AG04449 (cell line): ENCODE results near the gene TIGD6.
A peak's percentile ranks its signal among the peaks of the same experiment; 100 is the strongest.

Experiments
- CTCF ChIA-PET: fragments of 350-600 bp; formaldehyde crosslinking; extraction: SDS; loops from one replicate; lab custom pipeline; 2021; ENCODE audit warnings: antibody characterized with exemption; lab: Yijun Ruan, JAX
- POLR2A ChIA-PET: fragments of 400-600, 350-600 bp; formaldehyde crosslinking; extraction: SDS; loops from one replicate; lab custom pipeline; 2020; ENCODE audit warnings: antibody characterized with exemption, inconsistent platforms; lab: Yijun Ruan, JAX
- DNase-seq: peaks from one replicate; pipeline ENCODE4 v3.0.0-alpha.2; 2010; ENCODE audit warnings: low read depth, low spot score
- H3K4me3 ChIP-seq: 2 replicates; pipeline ENCODE4 v1.5.1; 2011; ENCODE audit warnings: low read depth, mild to moderate bottlenecking, control low read depth, low read length
- TF ChIP-seq, protein P1 (sequence below): IDR thresholded peaks from one replicate; pipeline ENCODE4 v1.5.1; 2011; ENCODE audit warnings: mild to moderate bottlenecking, moderate library complexity, low read length, control low read depth, inconsistent platforms; ENCODE audit not compliant: insufficient read depth; ENCODE audit errors: missing control alignments

The TIGD6 gene

DNA sequence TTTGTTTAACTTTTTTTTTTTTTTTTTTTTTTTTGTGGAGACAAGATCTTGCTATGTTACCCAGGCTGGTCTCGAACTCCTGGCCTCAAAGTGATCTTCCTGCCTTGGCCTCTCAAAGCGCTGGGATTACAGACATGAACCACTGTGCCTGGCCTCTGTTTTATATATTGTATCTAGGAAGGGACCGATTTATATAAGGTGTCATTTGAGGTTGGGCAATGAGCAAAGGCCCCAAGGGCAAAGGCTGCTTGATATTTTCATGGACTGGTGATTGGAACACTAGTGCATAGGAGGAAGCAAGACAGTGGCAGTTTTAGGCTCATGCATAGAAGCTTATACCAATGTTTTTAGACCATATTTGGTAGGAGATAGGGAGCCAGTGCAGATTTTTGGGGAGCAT is 36.7 kb downstream of the TIGD6 start:
- POLR2A ChIA-PET, result no interaction called here
- CTCF ChIA-PET, result interaction anchor here (0.9 to 14.3 kb wide), 9 partner anchors 11 to 327 kb away, joined by 3 to 429 read pairs (median 4); no protein-coding TSS in a partner anchor

DNA sequence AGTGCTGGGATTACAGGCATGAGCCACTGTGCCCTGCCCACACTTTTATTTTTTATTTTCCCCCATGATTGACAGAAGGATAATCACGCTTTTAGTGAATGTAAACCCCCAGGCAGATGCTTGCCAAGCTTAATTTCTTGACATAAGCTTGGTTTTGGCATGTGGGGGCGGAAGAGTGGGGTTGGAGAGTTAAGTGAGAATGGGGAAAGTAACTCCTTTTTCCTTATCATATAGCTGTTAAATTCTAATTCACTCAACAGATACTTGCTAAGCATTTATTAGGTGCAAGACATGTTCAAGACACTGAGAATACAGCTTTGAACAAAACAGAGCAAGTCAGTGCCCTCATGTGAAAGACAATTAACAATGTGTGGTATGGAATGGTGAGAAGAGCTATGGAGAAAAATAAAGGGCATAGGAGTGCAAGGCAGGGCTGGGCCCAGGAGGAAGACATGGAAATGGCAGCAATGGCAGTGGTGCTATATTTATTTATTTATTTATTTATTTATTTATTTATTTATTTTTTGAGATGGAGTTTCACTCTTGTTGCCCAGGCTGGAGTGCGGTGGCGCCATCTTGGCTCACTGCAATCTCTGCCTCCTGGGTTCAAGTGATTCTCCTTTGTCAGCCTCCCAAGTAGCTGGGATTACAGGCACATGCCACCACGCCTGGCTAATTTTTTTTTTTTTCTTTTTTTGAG is 37.7 kb downstream of the TIGD6 start:
- H3K4me3 ChIP-seq, result no peak overlapping the region
- TF ChIP-seq, protein P1, sequence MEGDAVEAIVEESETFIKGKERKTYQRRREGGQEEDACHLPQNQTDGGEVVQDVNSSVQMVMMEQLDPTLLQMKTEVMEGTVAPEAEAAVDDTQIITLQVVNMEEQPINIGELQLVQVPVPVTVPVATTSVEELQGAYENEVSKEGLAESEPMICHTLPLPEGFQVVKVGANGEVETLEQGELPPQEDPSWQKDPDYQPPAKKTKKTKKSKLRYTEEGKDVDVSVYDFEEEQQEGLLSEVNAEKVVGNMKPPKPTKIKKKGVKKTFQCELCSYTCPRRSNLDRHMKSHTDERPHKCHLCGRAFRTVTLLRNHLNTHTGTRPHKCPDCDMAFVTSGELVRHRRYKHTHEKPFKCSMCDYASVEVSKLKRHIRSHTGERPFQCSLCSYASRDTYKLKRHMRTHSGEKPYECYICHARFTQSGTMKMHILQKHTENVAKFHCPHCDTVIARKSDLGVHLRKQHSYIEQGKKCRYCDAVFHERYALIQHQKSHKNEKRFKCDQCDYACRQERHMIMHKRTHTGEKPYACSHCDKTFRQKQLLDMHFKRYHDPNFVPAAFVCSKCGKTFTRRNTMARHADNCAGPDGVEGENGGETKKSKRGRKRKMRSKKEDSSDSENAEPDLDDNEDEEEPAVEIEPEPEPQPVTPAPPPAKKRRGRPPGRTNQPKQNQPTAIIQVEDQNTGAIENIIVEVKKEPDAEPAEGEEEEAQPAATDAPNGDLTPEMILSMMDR, result no peak
- ChIA-PET POLR2A (no interaction called here), CTCF (interaction anchor here (1.0 to 14.3 kb wide), 22 partner anchors 9 to 326 kb away, joined by 3 to 429 read pairs (median 5); no protein-coding TSS in a partner anchor)
- DNase-seq, result no peak

More for the DNA sequence above, 36.7 kb downstream of the TIGD6 start:
- DNase-seq, result no peak
- H3K4me3 ChIP-seq, result no peak overlapping the region
- TF ChIP-seq, protein P1, result no peak

DNA sequence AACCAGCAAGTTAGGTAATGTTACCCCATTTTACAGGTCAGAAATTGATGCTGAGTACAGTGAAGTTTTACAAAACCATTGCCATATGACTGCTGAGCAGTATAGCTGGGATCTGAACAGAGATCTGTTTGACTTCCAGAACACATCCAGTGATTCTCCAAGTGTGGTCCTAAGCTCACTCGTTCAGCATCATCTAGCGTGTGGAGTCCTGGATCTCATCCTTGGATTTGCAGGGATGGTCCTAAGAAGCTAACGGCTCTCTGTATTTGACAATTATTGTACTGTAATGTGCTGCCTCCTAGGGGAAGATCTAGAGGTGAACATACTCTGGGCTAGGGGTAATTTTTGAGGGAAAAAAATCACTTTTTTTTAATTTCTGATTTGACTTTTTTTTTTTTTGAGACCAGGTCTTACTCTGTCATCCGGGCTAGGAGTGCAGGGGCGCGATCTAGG is 38.5 kb downstream of the TIGD6 start:
- H3K4me3 ChIP-seq, result peak overlapping the region; percentile 8; the same call in 1 of the 2 replicates
- DNase-seq, result no peak
- POLR2A ChIA-PET, result no interaction called here
- TF ChIP-seq, protein P1, result peak; percentile 38
- CTCF ChIA-PET, result interaction anchor here (0.6 to 14.3 kb wide), 29 partner anchors 8 to 325 kb away, joined by 3 to 429 read pairs (median 5); no protein-coding TSS in a partner anchor

DNA sequence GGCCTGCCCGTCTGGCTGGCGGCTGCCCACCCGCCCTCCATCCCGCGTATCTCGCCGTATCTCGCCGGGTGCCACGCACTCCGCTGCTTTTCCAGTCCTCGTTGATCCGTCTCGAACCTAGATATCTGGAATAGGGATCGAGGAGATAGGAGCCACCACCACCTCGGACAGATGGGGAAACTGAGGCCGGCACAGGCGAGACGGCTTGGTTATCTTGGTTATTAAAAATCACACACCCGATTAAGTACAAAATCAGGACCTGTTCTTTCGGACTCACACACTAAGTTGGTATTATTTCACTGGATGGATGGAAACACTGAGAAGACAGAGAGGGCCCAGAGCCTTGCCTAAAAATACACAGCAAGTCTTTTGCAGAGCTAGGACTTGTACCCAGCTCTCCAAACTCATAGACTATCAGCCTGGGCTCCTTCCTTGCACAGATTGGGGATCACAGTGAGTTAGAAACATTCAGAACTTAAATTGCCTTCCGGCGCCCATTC is 39.2 kb downstream of the TIGD6 start:
- TF ChIP-seq, protein P1, result no peak
- ChIA-PET POLR2A (interaction anchor here (1.2 to 1.9 kb wide), 3 partner anchors 22 to 108 kb away, joined by 4 to 5 read pairs (median 4); partner anchors contain the start of genes HMGXB3 and TIGD6), CTCF (interaction anchor here (0.8 to 14.3 kb wide), 28 partner anchors 8 to 324 kb away, joined by 3 to 429 read pairs (median 5); no protein-coding TSS in a partner anchor)
- peak overlapping the region; percentile 78 for H3K4me3 ChIP-seq
- no peak for DNase-seq

- ChIA-PET POLR2A (interaction anchor here (0.6 to 1.9 kb wide), 8 partner anchors 8 to 108 kb away, joined by 3 to 7 read pairs (median 4); partner anchors contain the start of genes HMGXB3 and TIGD6), CTCF (interaction anchor here (0.9 to 14.3 kb wide), 23 partner anchors 9 to 324 kb away, joined by 3 to 429 read pairs (median 5); no protein-coding TSS in a partner anchor)
- peak; percentile 87 for DNase-seq
- TF ChIP-seq, protein P1, result no peak
- peak within 1 kb of the TSS; percentile 78 for H3K4me3 ChIP-seq
Observed at GRCh38 chr5:149960272-149961185, 39.9 kb downstream of the TIGD6 start, which contains the start of gene SLC26A2. TSS of gene SLC26A2 (plus strand) at chr5:149960758. CDS start at chr5:149977653, 16,895 bp downstream.
